Stimulated activated CD8-positive, alpha-beta memory T cell treated with anti-CD3 and anti-CD28 coated beads, Interleukin-7, amount 100 ng/mL, for 1 hour (primary cell): Measurements from ENCODE around the gene METTL8.
A peak's percentile ranks its signal among the peaks of the same experiment; 100 is the strongest.
"Not testable (repeated sequence)": the region's sequence is repeated elsewhere in the genome, so short reads cannot be mapped to it uniquely, and the experiment has no call there.

Experiments
- DNase-seq, 2 donors: peaks; one replicate each; pipeline ENCODE4 v3.0.0-alpha.2; 2020; ENCODE audit warnings: low read depth in 2 of 2

The METTL8 gene

DNA sequence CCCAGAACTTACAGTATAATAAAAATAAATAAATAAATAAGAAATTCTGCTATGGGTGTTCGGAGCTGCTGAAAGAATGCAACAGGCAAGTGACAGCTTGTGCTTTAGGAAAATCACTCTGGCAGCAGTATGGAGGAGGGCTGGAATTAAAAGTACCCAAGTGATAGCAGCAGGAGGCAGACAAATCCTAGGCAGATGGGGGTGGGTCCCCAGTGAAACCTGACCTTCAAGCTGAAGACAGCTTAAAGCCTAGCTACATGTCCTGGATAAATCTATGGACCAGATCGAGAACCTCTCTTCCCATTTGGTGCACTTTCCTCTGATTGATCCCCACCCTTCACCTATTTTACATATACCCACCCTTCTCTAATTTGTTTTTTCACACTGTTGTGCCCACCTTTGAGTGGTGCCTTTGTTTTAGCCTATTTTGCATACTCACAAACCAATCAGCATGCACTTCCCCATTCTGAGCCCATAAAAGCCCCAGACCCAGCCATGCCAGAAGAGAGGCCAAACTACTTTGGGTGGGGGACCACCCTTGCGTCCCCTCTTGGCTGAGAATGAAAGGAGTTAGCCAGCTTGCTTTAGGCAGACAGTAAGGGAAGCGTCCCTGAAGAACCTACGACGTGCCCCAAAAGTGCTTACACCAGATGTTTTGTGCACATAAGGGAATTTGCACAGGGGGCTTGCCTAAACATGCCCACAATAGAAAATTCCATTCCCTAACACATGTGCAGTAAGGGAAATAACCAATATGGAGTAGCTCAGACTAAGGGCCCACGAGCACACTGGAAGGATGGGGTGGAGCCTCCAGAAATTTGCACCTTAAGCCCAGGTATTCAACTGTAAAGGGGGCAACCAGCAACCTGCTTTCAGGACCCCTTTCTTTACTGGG, 3.0 kb downstream of the METTL8 start:
- DNase-seq: no peak

GRCh38 chr2:171422710-171423495, 10.9 kb downstream of the METTL8 start:
- not testable (repeated sequence) for DNase-seq

- DNase-seq: no peak
Observed at GRCh38 chr2:171420728-171421563, 12.8 kb downstream of the METTL8 start.

DNA sequence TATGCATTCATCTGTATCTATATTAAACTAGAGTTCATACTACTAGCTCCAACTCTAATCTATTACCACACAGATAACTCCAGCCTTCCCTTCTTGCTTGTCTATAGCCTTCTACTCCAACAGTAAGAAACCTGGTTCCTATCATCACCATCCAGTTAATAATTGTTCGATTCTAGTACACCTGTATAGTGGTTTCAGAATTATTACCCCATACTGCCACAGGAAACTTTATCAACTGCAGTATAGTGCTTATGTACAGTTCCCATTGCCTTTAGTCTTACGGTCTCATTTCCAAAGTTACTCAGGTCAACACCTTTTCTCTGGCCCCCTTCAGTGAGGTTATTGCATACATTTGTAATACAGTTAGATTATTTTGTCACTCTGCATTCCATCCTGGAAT, 14.5 kb downstream of the METTL8 start:
- no peak for DNase-seq

GRCh38 chr2:171416009-171416926, 17.5 kb downstream of the METTL8 start:
- DNase-seq: peak; percentile 36 to 58

DNA sequence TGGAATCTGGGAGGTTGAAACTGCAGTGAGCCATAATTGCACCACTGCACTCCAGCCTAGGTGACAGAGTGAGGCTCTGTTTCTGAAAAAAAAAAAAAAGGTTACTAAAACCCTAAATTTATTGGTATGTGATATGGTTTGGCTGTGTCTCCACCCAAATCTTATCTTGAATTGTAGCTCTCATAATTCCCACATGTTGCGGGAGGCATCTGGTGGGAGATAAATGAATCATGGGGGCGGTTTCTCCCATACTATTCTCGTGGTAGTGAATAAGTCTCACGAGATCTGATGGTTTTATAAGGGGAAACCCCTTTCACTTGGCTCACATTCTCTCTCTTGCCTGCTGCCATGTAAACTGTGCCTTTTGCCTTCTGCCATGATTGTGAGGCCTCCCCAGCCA, 19.1 kb downstream of the METTL8 start:
- not testable (repeated sequence) for DNase-seq

- DNase-seq: no peak
Observed at GRCh38 chr2:171412571-171413175, 21.1 kb downstream of the METTL8 start.

- DNase-seq: no peak
Observed at GRCh38 chr2:171411791-171412483, 21.9 kb downstream of the METTL8 start.

DNA sequence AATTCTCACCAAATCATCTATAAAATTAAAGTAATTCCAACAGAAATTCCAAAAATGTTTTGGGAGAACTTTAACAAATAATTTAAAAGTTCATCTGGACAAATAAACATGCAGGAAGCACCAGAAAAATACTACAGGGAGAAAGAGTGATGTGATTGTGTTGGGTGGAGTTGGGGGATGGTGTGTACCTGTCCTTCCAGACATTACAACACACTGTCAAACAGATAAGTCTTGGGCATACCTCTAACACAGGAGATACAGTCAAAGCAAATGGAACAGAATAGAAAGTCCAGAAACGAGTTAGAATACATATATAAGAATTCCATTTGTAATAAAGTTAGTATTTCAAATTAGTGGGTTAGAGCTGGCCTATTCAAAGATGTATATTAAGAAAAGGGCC, 22.6 kb downstream of the METTL8 start:
- DNase-seq: no peak

DNA sequence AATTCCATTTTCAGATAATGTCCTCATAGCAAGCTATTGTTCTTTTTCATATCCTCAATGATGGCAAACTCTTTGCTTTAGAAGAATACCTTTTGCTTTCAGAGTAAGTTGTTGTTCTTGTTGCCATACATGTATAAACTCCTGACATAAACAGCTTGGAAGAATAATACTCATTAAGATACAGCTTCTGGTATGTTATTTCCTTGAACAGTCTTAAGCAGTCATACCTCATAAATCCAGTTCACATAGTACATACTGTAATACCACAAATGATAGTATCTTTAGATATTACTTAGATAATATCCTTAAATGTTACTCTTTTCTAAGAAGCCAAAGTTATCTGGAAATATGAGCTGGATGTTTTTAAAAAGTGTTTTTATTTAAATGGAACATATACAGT, 23.2 kb downstream of the METTL8 start:
- no peak for DNase-seq

GRCh38 chr2:171410101-171410500, 23.7 kb downstream of the METTL8 start:
- no peak for DNase-seq

DNA sequence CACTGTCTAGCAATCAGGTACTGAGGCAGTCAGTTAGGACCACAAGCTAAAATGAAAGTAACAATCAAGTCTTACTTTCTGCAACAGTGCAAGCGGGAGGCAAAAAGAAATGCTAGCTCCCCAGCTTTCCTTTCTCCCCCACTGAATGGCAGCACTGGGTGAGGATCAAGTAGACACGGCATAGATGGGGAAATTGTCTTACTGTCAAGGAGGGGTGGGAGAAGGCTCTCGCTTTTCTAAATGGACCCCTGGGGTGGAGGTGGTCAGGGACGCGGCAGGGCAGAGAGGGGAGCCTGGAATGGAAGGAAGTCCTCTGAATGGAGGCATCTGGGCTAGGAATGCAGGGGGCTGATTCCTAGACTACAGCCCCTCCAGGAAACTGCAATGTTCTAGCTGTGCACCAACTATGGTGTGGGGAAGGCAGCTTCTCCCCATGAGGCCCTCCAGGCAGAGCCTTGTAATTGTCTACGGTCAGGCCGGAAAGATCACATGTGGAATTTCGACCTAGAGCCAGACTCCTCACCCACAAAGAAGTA, 24.3 kb downstream of the METTL8 start:
- DNase-seq: no peak

GRCh38 chr2:171407676-171408044, 26.1 kb downstream of the METTL8 start:
- no peak for DNase-seq

DNA sequence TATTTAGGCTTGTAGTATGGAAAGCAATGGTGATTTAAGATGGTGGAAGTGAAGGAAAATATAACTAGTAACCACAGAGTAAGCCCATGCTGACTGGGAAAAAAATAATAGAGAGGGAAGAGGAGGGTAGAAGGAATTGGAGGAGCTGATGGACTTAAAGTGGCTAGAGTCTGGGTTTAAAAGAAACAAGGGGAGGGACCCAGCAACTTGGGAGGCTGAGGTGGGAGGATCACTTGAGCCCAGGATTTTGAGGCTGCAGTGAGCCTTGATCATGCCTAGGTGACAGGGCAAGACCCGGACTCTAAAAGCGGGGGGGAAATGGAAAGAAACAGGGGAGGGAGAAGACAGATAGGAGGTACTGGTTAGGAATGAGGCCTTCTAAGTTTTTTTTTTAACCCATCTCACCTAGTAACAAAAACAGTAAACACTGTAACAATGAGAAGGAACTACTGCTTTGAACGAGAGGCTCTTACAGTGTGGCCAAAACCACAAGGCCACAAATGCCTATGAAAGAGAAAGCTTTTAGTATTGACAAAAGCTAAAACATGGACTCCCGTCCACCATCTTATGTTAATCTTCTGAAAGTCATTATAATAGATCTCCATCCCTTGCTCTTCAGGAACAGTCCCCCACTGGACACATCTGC, 26.6 kb downstream of the METTL8 start:
- no peak for DNase-seq

DNA sequence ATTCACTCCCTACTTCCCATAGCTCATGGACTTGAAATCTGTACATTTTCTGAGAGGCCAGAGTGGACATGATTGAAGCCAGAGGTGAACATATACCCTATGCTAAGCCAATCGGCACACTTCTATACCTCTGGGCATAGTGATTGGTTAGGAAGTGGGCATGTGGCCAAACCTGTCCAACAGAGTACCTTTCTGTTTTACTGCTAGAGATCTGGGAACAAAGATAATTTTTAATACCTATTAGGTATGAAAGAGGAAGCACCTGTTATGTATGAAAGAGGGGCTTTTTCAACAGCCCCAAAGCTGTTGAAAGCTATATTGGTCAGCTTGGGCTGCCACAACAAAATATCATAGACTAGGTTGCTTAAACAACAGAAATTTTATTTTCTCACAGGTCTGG, 27.7 kb downstream of the METTL8 start:
- no peak for DNase-seq

DNA sequence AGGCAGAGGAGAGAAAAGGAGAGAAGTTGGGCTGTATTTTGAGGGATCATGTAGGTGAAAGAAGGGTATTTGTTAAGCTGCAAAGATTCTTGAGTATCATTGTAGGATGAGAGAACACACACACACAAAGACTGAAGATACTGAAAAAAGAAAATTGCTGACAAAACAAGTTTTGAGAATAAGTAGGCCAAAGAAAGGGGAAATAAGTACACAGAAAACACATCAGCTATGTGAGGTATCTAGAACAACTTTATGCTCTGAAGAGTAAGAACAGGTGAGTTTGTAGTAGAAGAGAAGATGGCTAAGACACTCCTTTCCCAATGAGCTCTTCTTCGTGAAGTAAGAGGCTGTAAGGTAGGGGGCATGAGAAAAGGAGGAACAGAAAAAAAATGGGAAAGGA, 28.2 kb downstream of the METTL8 start:
- DNase-seq: no peak

DNA sequence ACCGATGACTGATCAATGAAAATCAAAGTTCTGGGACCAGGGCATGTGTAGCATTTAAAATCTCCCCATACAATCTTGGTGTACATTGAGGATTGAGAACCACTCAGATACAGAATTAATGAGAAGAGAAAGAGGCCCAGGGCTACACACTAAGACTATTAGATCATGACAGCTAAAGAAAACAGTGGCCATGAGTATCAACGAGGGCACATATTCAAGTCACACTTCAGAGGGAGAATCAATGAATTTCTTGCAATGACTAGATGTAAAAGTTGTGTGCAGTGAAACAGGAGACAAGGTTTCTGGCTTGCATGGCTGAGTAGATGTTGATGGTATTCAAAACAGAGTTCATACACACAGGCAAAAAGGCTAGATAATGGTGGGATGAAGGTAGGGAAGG, 29.1 kb downstream of the METTL8 start:
- no peak for DNase-seq

DNA sequence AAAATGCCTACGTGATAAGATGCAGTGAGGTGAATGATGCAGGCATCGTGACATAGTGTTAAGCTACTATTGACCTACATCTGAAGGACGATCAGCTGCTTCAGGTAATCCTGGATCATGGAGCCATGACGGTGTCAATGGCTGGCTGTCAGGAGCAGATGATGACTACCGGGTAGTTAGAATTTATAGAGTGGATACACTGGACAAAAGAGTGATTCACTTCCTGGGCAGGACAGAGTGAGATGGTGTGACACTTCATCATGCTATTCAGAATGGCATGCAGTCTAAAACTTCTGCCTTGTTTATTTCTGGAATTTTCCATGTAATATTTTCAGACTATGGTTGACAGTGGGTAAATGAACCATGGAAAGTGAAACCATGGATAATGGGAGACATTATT, 29.5 kb downstream of the METTL8 start:
- DNase-seq: no peak

DNA sequence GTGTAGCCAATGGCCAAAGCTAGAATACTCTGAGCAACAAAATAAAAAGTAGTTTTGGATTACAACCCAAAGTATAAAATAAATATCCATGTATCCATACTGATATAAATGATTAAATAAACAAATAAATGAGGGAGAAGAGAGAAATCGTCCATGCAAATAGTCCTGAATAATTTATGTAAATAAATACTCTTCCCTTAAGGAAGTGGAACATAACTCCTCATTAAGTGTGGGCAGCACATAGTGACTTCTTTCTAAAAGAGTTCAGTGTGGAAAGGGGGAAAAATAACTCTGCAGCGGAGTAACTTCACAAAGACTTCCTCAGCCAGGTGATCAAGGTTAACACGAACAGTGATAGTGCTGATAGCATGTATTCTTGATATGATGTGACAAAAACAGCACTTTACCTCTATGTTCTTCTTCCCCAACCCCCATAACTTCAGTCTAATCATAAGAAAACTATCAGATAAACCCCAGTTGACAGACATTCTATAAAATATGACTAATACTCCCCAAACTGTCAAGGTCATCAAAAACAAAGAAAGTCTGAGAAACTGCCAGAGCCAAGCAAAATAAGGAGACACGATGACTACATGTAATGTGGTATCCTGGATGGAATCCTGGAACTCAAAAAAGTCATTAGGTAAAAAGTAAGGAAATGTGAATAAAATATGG, 30.7 kb downstream of the METTL8 start:
- no peak for DNase-seq
